HEK293 (cell line): ENCODE measurements around the gene ZNF19.
A peak's percentile ranks its signal among the peaks of the same experiment; 100 is the strongest.

Experiments used
- EGR2 ChIP-seq: fragments of 450-650 bp; formaldehyde crosslinking; IDR thresholded peaks from 2 replicates; pipeline ENCODE4 v1.5.1; 2016; ENCODE audit warnings: low read depth, missing biosample characterization, missing genetic modification characterization
- GFI1B ChIP-seq: fragments of 450-650 bp; formaldehyde crosslinking; IDR thresholded peaks from 2 replicates; pipeline ENCODE4 v1.5.1; 2016; ENCODE audit warnings: missing biosample characterization, missing genetic modification characterization
- HOXD13 ChIP-seq: sonication (generic); formaldehyde crosslinking; IDR thresholded peaks from 2 replicates; pipeline ENCODE4 v1.8.0; 2022; ENCODE audit warnings: missing genetic modification reagents, borderline replicate concordance
- IKZF3 ChIP-seq: fragments of 450-650 bp; IDR thresholded peaks from 2 replicates; pipeline ENCODE4 v1.5.0; 2018; ENCODE audit warnings: missing biosample characterization, mild to moderate bottlenecking, missing genetic modification characterization, moderate library complexity
- PRDM1 ChIP-seq: fragments of 450-650 bp; formaldehyde crosslinking; IDR thresholded peaks from 2 replicates; pipeline ENCODE4; 2016; ENCODE audit warnings: missing biosample characterization, missing genetic modification characterization
- PRDM2 ChIP-seq: fragments of 450-650 bp; formaldehyde crosslinking; IDR thresholded peaks from 2 replicates; pipeline ENCODE4 v1.5.1; 2016; ENCODE audit warnings: missing biosample characterization, missing genetic modification characterization, borderline replicate concordance
- PRDM4 ChIP-seq: fragments of 450-650 bp; formaldehyde crosslinking; IDR thresholded peaks from 2 replicates; pipeline ENCODE4 v1.5.1; 2017; ENCODE audit warnings: missing biosample characterization, missing genetic modification characterization
- TCF7L2 ChIP-seq: IDR thresholded peaks from 2 replicates; pipeline ENCODE4 v1.6.1; 2011; ENCODE audit warnings: low read depth, mild to moderate bottlenecking, inconsistent platforms, low read length, moderate library complexity, borderline replicate concordance
- TRIM28 ChIP-seq: IDR thresholded peaks from 2 replicates; pipeline ENCODE4 v1.6.1; 2011; ENCODE audit warnings: low read length, control low read depth, borderline replicate concordance
- YY2 ChIP-seq: fragments of 450-650 bp; formaldehyde crosslinking; IDR thresholded peaks from 2 replicates; pipeline ENCODE4 v1.5.1; 2016; ENCODE audit warnings: missing biosample characterization, missing genetic modification characterization
- ZNF324 ChIP-seq: fragments of 450-650 bp; formaldehyde crosslinking; IDR thresholded peaks from 2 replicates; pipeline ENCODE4 v1.5.1; 2016; ENCODE audit warnings: missing biosample characterization, missing genetic modification characterization
- ZNF341 ChIP-seq: fragments of 450-650 bp; formaldehyde crosslinking; IDR thresholded peaks from 2 replicates; pipeline ENCODE4; 2016; ENCODE audit warnings: low read depth, missing biosample characterization, missing genetic modification characterization
- ZNF366 ChIP-seq: fragments of 450-650 bp; formaldehyde crosslinking; conservative IDR thresholded peaks from 2 replicates; pipeline ENCODE4 v1.5.1; 2016; ENCODE audit warnings: missing biosample characterization, missing genetic modification characterization
- ZNF549 ChIP-seq: fragments of 450-650 bp; IDR thresholded peaks from 2 replicates; pipeline ENCODE4 v1.5.1; 2018; ENCODE audit warnings: missing biosample characterization, missing genetic modification characterization, mild to moderate bottlenecking, inconsistent platforms, moderate library complexity
- ZNF629 ChIP-seq: fragments of 450-650 bp; formaldehyde crosslinking; IDR thresholded peaks from 2 replicates; pipeline ENCODE4 v1.5.1; 2017; ENCODE audit warnings: missing biosample characterization, missing genetic modification characterization
- ZNF747 ChIP-seq: fragments of 450-650 bp; formaldehyde crosslinking; IDR thresholded peaks from 2 replicates; pipeline ENCODE4 v1.5.1; 2016; ENCODE audit warnings: missing biosample characterization, missing genetic modification characterization
- ZNF768 ChIP-seq: fragments of 450-650 bp; formaldehyde crosslinking; IDR thresholded peaks from 2 replicates; pipeline ENCODE4 v1.5.1; 2018; ENCODE audit warnings: missing biosample characterization, mild to moderate bottlenecking, missing genetic modification characterization
- ZNF830 ChIP-seq: fragments of 450-650 bp; IDR thresholded peaks from 2 replicates; pipeline ENCODE4 v1.5.0; 2018; ENCODE audit warnings: missing biosample characterization, missing genetic modification characterization, low read depth, mild to moderate bottlenecking, moderate library complexity
- TF ChIP-seq, protein P1 (sequence below): fragments of 450-650 bp; formaldehyde crosslinking; IDR thresholded peaks from 2 replicates; pipeline ENCODE4 v1.5.1; 2017; ENCODE audit warnings: missing biosample characterization, missing genetic modification characterization
- TF ChIP-seq, protein P2 (sequence below): fragments of 450-650 bp; formaldehyde crosslinking; IDR thresholded peaks from 2 replicates; pipeline ENCODE4 v1.5.1; 2016; ENCODE audit warnings: missing biosample characterization, missing genetic modification characterization
- TF ChIP-seq, protein P3 (sequence below): fragments of 450-650 bp; formaldehyde crosslinking; IDR thresholded peaks from 2 replicates; pipeline ENCODE4 v1.5.1; 2016; ENCODE audit warnings: missing biosample characterization, missing genetic modification characterization
- TF ChIP-seq, protein P4 (sequence below): fragments of 450-650 bp; formaldehyde crosslinking; IDR thresholded peaks from 2 replicates; pipeline ENCODE4 v1.5.1; 2016; ENCODE audit warnings: missing biosample characterization, missing genetic modification characterization

Gene ZNF19

GRCh38 chr16:71425746-71426068 is 63.4 kb downstream of the ZNF19 start (continued):
- TF ChIP-seq PRDM2 (tag by site-specific recombination) = no peak
- TF ChIP-seq PRDM4 (tag by site-specific recombination) = no peak
- TF ChIP-seq ZNF768 (tag by site-specific recombination) = no peak
- TF ChIP-seq TCF7L2 = no peak
- 0 out of 2 replicates have a peak, but pooled peaks have one; percentile 10 for TF ChIP-seq ZNF366 (tag by site-specific recombination)
- TF ChIP-seq ZNF549 (tag by site-specific recombination) = no peak
- no peak for TF ChIP-seq ZNF747
- TF ChIP-seq EGR2 (tag by site-specific recombination) = no peak
- TF ChIP-seq, protein P1, sequence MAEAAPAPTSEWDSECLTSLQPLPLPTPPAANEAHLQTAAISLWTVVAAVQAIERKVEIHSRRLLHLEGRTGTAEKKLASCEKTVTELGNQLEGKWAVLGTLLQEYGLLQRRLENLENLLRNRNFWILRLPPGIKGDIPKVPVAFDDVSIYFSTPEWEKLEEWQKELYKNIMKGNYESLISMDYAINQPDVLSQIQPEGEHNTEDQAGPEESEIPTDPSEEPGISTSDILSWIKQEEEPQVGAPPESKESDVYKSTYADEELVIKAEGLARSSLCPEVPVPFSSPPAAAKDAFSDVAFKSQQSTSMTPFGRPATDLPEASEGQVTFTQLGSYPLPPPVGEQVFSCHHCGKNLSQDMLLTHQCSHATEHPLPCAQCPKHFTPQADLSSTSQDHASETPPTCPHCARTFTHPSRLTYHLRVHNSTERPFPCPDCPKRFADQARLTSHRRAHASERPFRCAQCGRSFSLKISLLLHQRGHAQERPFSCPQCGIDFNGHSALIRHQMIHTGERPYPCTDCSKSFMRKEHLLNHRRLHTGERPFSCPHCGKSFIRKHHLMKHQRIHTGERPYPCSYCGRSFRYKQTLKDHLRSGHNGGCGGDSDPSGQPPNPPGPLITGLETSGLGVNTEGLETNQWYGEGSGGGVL (tag by site-specific recombination) = peak; percentile 59
- no peak for TF ChIP-seq ZNF341 (tag by site-specific recombination)
- TF ChIP-seq ZNF629 (tag by site-specific recombination) = no peak
- TF ChIP-seq ZNF324 = no peak
- no peak for TF ChIP-seq PRDM1 (tag by site-specific recombination)
- TF ChIP-seq, protein P2, sequence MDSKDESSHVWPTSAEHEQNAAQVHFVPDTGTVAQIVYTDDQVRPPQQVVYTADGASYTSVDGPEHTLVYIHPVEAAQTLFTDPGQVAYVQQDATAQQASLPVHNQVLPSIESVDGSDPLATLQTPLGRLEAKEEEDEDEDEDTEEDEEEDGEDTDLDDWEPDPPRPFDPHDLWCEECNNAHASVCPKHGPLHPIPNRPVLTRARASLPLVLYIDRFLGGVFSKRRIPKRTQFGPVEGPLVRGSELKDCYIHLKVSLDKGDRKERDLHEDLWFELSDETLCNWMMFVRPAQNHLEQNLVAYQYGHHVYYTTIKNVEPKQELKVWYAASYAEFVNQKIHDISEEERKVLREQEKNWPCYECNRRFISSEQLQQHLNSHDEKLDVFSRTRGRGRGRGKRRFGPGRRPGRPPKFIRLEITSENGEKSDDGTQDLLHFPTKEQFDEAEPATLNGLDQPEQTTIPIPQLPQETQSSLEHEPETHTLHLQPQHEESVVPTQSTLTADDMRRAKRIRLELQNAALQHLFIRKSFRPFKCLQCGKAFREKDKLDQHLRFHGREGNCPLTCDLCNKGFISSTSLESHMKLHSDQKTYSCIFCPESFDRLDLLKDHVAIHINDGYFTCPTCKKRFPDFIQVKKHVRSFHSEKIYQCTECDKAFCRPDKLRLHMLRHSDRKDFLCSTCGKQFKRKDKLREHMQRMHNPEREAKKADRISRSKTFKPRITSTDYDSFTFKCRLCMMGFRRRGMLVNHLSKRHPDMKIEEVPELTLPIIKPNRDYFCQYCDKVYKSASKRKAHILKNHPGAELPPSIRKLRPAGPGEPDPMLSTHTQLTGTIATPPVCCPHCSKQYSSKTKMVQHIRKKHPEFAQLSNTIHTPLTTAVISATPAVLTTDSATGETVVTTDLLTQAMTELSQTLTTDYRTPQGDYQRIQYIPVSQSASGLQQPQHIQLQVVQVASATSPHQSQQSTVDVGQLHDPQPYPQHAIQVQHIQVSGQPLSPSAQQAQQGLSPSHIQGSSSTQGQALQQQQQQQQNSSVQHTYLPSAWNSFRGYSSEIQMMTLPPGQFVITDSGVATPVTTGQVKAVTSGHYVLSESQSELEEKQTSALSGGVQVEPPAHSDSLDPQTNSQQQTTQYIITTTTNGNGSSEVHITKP = no peak
- 0 out of 2 replicates have a peak, but pooled peaks have one; percentile 18 for TF ChIP-seq YY2 (tag by site-specific recombination)
- no peak for TF ChIP-seq HOXD13 (CRISPR knock-in tag)
- TF ChIP-seq TRIM28 = no peak
- TF ChIP-seq ZNF830 (tag by site-specific recombination) = no peak
- no peak for TF ChIP-seq IKZF3 (tag by site-specific recombination)
- TF ChIP-seq, protein P3, sequence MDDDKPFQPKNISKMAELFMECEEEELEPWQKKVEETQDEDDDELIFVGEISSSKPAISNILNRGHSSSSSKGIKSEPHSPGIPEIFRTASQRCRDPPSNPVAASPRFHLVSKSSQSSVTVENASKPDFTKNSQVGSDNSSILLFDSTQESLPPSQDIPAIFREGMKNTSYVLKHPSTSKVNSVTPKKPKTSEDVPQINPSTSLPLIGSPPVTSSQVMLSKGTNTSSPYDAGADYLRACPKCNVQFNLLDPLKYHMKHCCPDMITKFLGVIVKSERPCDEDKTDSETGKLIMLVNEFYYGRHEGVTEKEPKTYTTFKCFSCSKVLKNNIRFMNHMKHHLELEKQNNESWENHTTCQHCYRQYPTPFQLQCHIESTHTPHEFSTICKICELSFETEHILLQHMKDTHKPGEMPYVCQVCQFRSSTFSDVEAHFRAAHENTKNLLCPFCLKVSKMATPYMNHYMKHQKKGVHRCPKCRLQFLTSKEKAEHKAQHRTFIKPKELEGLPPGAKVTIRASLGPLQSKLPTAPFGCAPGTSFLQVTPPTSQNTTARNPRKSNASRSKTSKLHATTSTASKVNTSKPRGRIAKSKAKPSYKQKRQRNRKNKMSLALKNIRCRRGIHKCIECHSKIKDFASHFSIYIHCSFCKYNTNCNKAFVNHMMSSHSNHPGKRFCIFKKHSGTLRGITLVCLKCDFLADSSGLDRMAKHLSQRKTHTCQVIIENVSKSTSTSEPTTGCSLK (tag by site-specific recombination) = no peak
- TF ChIP-seq GFI1B = no peak
- TF ChIP-seq, protein P4, sequence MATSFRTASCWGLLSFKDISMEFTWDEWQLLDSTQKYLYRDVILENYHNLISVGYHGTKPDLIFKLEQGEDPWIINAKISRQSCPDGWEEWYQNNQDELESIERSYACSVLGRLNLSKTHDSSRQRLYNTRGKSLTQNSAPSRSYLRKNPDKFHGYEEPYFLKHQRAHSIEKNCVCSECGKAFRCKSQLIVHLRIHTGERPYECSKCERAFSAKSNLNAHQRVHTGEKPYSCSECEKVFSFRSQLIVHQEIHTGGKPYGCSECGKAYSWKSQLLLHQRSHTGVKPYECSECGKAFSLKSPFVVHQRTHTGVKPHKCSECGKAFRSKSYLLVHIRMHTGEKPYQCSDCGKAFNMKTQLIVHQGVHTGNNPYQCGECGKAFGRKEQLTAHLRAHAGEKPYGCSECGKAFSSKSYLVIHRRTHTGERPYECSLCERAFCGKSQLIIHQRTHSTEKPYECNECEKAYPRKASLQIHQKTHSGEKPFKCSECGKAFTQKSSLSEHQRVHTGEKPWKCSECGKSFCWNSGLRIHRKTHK (tag by site-specific recombination) = no peak
